NOMO-1 (cell line): Measurements from ENCODE around the gene SLC35A3.

Source experiments
- DNase-seq, 2 experiments: peaks; one replicate each; lab custom pipeline; 2025; ENCODE audit not compliant: unreplicated experiment in 2 of 2; lab: John Stamatoyannopoulos, UW

The SLC35A3 gene

GRCh38 chr1:100074604-100075395 is 105.0 kb downstream of the SLC35A3 start:
- no peak for DNase-seq

GRCh38 chr1:100075773-100076172 is 106.0 kb downstream of the SLC35A3 start:
- no peak for DNase-seq

- no peak for DNase-seq
These were observed 106.5 kb downstream of the SLC35A3 start for GRCh38 chr1:100076319-100076718.

GRCh38 chr1:100076744-100077143 is 106.9 kb downstream of the SLC35A3 start:
- DNase-seq, result no peak

- no peak for DNase-seq
These were observed 107.7 kb downstream of the SLC35A3 start for GRCh38 chr1:100077531-100077930.

- no peak for DNase-seq
These were observed 110.5 kb downstream of the SLC35A3 start for GRCh38 chr1:100080331-100080730.
